Vagina (tissue), 2 donors: ENCODE measurements around the gene ACACA. TPM values are rescaled to one million over a fixed set of nuclear protein-coding genes. Genes with fewer than 3 reads are reported as not detected.

Experiments
- DNase-seq, 2 donors: peaks; one replicate each; pipeline ENCODE4 v3.0.0-alpha.2; 2017; ENCODE audit errors: extremely low spot score in 2 of 2
- H3K27ac ChIP-seq: fragments of 200-600 bp; sonication (generic); one replicate; pipeline ENCODE4 v1.5.1; 2019
- H3K27me3 ChIP-seq: fragments of 200-600 bp; sonication (generic); one replicate; pipeline ENCODE4 v1.5.1; 2019
- H3K36me3 ChIP-seq, 2 donors: fragments of 200-600 bp; sonication (generic); one replicate each; pipeline ENCODE4 v1.5.1; 2017 to 2019
- H3K4me1 ChIP-seq: fragments of 200-600 bp; sonication (generic); one replicate; pipeline ENCODE4 v1.5.1; 2019
- H3K4me3 ChIP-seq, 2 donors: fragments of 200-600 bp; sonication (generic); 1 replicate in 1 of 2; 2 replicates in 1 of 2; pipeline ENCODE4 v1.5.1; 2016 to 2019
- H3K9me3 ChIP-seq: fragments of 200-600 bp; sonication (generic); one replicate; pipeline ENCODE4 v1.5.1; 2019
- CTCF ChIP-seq, 3 experiments: fragments of 450-650 bp in 2 of 3; fragments of 200-600 bp in 1 of 3; sonication (generic) in 1 of 3; IDR thresholded peaks; one replicate each; pipeline ENCODE4 v1.5.1; 2017 to 2019; ENCODE audit warnings: antibody characterized with exemption in 3 of 3, mild to moderate bottlenecking in 2 of 3, moderate library complexity in 2 of 3
- POLR2A ChIP-seq, 2 donors: fragments of 450-650 bp; IDR thresholded peaks; one replicate each; pipeline ENCODE4 v1.6.1; 2017; ENCODE audit warnings: antibody characterized with exemption in 2 of 2, mild to moderate bottlenecking in 2 of 2, moderate library complexity in 2 of 2
- POLR2AphosphoS5 ChIP-seq, 2 donors: sonication (generic); formaldehyde crosslinking; IDR thresholded peaks; one replicate each; pipeline ENCODE4 v1.9.0; 2017; ENCODE audit warnings: antibody characterized with exemption in 2 of 2, mild to moderate bottlenecking in 2 of 2, low read depth in 1 of 2; ENCODE audit not compliant: insufficient read depth in 1 of 2
- intact Hi-C: fragments of 100-400 bp; cut with DNase I; formaldehyde crosslinking; loops from one replicate; pipeline ENCODE4 v1.15.1; 2023
- total RNA-seq: library from RNA; depleted of rRNA; stranded (reverse); fragments of >200 nt; gene quantifications from one replicate; pipeline ENCODE4 v1.2.3, GENCODE V29; 2016

The ACACA gene
- total RNA-seq, 1 donor from 2014 or later, result 44.7 TPM

- H3K4me3 ChIP-seq, result no peak overlapping the region
- intact Hi-C loops, result no loop called here
- H3K27ac ChIP-seq, result no peak overlapping the region
- H3K36me3 ChIP-seq, result peaks cover 0 to 10% of the 10 kb centered on the region in 2 donors
- TF ChIP-seq POLR2AphosphoS5 (IDR thresholded peaks at IDR 0.05; ENCODE audit: insufficient read depth in 1 of 2, low read depth in 1 of 2) (no peak), CTCF (IDR thresholded peaks at IDR 0.05) (no peak), POLR2A (IDR thresholded peaks at IDR 0.05) (no peak)
- no peak for DNase-seq
- no peaks in the 10 kb centered on the region for H3K9me3 ChIP-seq
- no peaks in the 10 kb centered on the region for H3K27me3 ChIP-seq
- H3K4me1 ChIP-seq, result no peaks in the 10 kb centered on the region
These were observed 232.4 kb downstream of the ACACA start for GRCh38 chr17:37174205-37174604.

DNA sequence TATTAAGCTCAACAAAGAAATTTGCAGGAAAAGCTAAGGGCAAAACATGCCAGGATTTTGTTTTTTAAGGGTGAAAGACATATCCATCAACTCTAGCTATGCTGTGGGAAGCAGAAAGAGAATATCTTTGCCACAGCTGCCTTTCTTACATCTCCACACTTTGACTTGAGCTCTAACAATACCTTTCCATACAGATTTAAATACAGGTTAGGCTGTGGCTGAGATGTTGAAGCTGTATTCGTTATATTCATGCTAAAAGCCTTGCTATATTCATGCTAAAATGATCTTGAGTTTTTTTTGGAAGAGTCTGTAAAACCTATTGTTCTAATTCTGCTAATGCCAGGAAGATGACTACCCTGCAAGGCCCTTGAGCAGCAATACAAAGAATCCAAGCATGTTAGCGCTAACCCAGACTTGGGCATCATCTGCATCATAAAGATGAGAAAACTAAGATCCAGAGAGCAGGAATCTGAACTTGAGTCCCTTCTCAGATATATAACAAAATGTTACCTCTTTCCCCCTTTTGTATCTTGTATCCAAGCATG is 235.7 kb downstream of the ACACA start:
- Histone ChIP-seq H3K36me3 (peaks cover 0 to 5% of the 10 kb centered on the region in 2 donors), H3K4me3 (no peak overlapping the region), H3K27me3 (no peaks in the 10 kb centered on the region), H3K9me3 (no peaks in the 10 kb centered on the region), H3K4me1 (no peaks in the 10 kb centered on the region), H3K27ac (no peak overlapping the region)
- no peak for DNase-seq
- intact Hi-C loops, result no loop called here
- TF ChIP-seq POLR2A (IDR thresholded peaks at IDR 0.05) (no peak), CTCF (IDR thresholded peaks at IDR 0.05) (no peak), POLR2AphosphoS5 (IDR thresholded peaks at IDR 0.05; ENCODE audit: insufficient read depth in 1 of 2, low read depth in 1 of 2) (no peak)

DNA sequence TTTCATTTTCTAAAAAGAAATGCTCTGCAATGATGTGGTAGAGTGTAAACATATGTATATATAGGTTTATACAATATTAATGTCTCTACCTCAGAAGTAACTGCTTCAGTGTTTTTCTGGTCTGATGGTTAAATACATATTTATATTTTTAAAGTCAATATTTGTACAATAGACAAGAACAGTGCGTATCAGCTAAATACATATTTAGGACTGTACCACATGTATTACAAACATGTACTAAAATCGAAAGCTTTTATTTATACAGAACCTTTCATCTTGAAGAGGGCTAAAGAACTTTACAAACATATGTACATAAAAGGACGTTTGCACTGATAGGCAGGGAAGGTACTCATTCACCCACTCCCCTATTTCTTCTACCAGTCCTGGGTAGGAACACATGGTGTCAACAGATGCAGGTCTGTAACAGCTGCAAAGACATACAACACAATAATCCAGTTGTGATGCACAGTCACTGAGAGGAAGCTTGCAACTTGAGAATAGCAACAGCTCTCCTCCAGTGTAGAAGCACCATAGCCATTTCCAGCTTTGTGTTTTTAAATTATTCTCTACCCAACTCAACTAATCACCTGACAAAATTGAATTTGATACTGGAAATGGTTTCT is 237.8 kb downstream of the ACACA start:
- H3K36me3 ChIP-seq, result no peaks in the 10 kb centered on the region
- H3K4me3 ChIP-seq, result no peak overlapping the region
- intact Hi-C loops, result no loop called here
- no peaks in the 10 kb centered on the region for H3K27me3 ChIP-seq
- no peak for DNase-seq
- no peak overlapping the region for H3K27ac ChIP-seq
- TF ChIP-seq CTCF (IDR thresholded peaks at IDR 0.05) (no peak), POLR2A (IDR thresholded peaks at IDR 0.05) (no peak), POLR2AphosphoS5 (IDR thresholded peaks at IDR 0.05; ENCODE audit: insufficient read depth in 1 of 2, low read depth in 1 of 2) (no peak)
- H3K9me3 ChIP-seq, result no peaks in the 10 kb centered on the region
- no peaks in the 10 kb centered on the region for H3K4me1 ChIP-seq

DNA sequence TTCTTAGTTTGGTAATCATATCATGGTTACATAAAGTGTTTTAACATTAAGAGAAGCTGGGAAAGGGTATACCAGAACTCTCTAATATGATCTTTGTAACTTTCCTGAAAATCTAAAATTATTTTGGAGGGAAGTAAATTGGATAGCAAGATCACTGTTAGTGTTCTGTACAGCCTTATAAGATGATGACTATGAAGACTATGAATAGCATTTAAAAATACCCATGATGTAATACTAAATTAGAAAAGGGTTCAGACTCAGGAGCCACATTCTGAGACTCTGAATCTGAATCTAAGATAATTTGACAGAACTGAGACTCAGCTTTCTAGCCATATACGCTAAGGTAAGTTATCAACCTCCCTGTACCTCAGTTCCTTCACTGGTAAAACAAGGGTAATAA is 238.9 kb downstream of the ACACA start:
- H3K9me3 ChIP-seq, result no peaks in the 10 kb centered on the region
- no peaks in the 10 kb centered on the region for H3K27me3 ChIP-seq
- no peak for DNase-seq
- TF ChIP-seq POLR2A (IDR thresholded peaks at IDR 0.05), result no peak
- no peak for TF ChIP-seq POLR2AphosphoS5 (IDR thresholded peaks at IDR 0.05; ENCODE audit: insufficient read depth in 1 of 2, low read depth in 1 of 2)
- TF ChIP-seq CTCF (IDR thresholded peaks at IDR 0.05), result no peak
- no peak overlapping the region for H3K27ac ChIP-seq
- no peaks in the 10 kb centered on the region for H3K4me1 ChIP-seq
- no peaks in the 10 kb centered on the region for H3K36me3 ChIP-seq
- intact Hi-C loops, result no loop called here
- H3K4me3 ChIP-seq, result no peak overlapping the region

DNA sequence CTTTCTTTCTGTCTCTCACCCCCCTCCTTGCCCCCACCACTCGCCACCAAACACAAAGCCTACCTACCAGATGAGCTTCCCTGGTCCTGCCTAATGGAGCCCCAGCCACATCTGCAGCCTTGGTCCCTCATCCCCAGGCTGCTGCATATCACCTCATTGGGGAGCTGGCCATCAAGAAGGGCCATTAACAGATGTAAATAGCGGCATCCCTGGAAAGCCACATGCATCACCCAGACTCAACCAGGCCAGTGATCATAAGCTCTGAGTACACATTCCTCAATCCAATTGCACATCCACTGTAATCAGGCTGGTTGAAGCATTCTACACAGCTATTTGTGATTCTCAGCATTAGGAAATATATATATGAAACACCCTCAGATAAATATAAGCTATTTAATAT is 242.6 kb downstream of the ACACA start:
- Histone ChIP-seq H3K9me3 (no peaks in the 10 kb centered on the region), H3K4me3 (no peak overlapping the region), H3K4me1 (no peaks in the 10 kb centered on the region), H3K27ac (no peak overlapping the region), H3K36me3 (peaks cover 0 to 6% of the 10 kb centered on the region in 2 donors), H3K27me3 (no peaks in the 10 kb centered on the region)
- TF ChIP-seq POLR2A (IDR thresholded peaks at IDR 0.05) (no peak), CTCF (IDR thresholded peaks at IDR 0.05) (no peak), POLR2AphosphoS5 (IDR thresholded peaks at IDR 0.05; ENCODE audit: insufficient read depth in 1 of 2, low read depth in 1 of 2) (no peak)
- intact Hi-C loops, result no loop called here
- no peak for DNase-seq
